Measurements from ENCODE around the gene PICALM. TPM values are rescaled to one million over a fixed set of nuclear protein-coding genes. Genes with fewer than 3 reads are reported as not detected.

Gene PICALM
- total and polyA plus RNA-seq, 10 of the 15 experiments (the other 5 are each of a cell fraction or from before 2014, with no cell fraction given), result 4.3 to 150 (median 41.8) TPM

DNA sequence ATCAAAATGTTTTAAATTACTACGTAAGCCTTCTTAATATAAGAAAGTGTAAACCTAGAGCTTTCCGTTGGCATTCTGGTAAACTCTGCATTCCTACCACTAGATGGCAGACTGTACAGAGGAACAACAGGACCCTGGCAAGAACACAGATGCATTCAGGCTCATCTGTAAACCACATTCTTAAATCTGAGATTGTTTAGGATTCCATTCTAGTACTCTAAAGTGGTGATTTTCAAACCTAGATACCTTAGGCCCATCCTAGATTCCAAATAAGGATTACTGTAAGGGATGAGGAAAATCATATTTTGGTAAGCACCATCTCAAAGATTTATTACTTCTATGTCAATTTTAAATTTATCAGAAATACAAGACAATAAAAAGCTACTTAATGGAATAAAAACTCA lies 26.9 kb downstream of the PICALM start:
- ChIA-PET POLR2A (interaction anchor here (0.6 to 4.2 kb wide), 5 partner anchors 12 to 176 kb away, joined by 3 to 20 read pairs (median 3); partner anchors contain the start of gene PICALM), RAD21 (ENCODE audit: unreplicated experiment) (interaction anchor here (0.5 to 4.5 kb wide), 37 partner anchors 9 to 251 kb away, joined by 3 to 77 read pairs (median 4); partner anchors contain the start of genes CCDC83, EED and PICALM), SMC1A (ENCODE audit: uncharacterized antibody, unreplicated experiment) (interaction anchor here (0.6 to 7.1 kb wide), 40 partner anchors 10 to 377 kb away, joined by 3 to 126 read pairs (median 5); partner anchors contain the start of gene PICALM), CTCF (interaction anchor here (0.6 to 6.0 kb wide), 42 partner anchors 9 to 258 kb away, joined by 3 to 154 read pairs (median 6); partner anchors contain the start of genes CCDC83 and PICALM)
- Histone ChIP-seq H3K36me3 (ENCODE audit: control insufficient read depth in 2 of 2, insufficient read depth in 2 of 2, low read length in 1 of 2) (no peaks in the 10 kb centered on the region; a peak in 3 of 4 replicates), H3K79me2 (ENCODE audit: control insufficient read depth, insufficient read depth, low read length) (peaks cover 94% of the 10 kb centered on the region), H3K27me3 (replicated peaks in 1 of 2; ENCODE audit: control insufficient read depth in 2 of 2, insufficient read depth in 2 of 2, low read length in 1 of 2) (no peaks in the 10 kb centered on the region), H3K4me1 (ENCODE audit: control insufficient read depth, insufficient read depth, low read length) (peaks cover 42% of the 10 kb centered on the region), H3K9ac (ENCODE audit: control insufficient read depth, insufficient read depth, low read length) (no peak overlapping the region), H3K4me3 (no peak overlapping the region), H3K9me3 (replicated peaks; ENCODE audit: control insufficient read depth, insufficient read depth, low read length) (no peaks in the 10 kb centered on the region), H3K27ac (ENCODE audit: control insufficient read depth, insufficient read depth) (no peak overlapping the region), H4K20me1 (ENCODE audit: control insufficient read depth, insufficient read depth) (no peaks in the 10 kb centered on the region), H3K4me2 (ENCODE audit: control insufficient read depth, insufficient read depth) (no peak overlapping the region), H2AFZ (ENCODE audit: control insufficient read depth, low read depth, low read length) (no peak overlapping the region)
- FAIRE-seq (peak; percentile 91), ATAC-seq (peak; percentile 83), DNase-seq (ENCODE audit: low read depth, low spot score) (peak; percentile 60)
- no TSS peak for BruUV-seq (replicated peaks)
- in situ Hi-C loops (cut with MboI), result loop anchor here (5.0 kb wide), 2 partner anchors 150 to 250 kb away; no protein-coding TSS in a partner anchor
- intact Hi-C loops (cut with micrococcal nuclease; ENCODE audit: unreplicated experiment), result loop anchor here (1.0 to 5.0 kb wide), 5 partner anchors 105 to 249 kb away; partner anchors contain the start of gene EED
- 0% methylated on average over 2 of the region's 2 CpGs for whole genome bisulfite sequencing (ENCODE audit: insufficient coverage, insufficient replicate concordance, low lambda C conversion rate, missing lambda C conversion rate)
- TF ChIP-seq, protein P1, sequence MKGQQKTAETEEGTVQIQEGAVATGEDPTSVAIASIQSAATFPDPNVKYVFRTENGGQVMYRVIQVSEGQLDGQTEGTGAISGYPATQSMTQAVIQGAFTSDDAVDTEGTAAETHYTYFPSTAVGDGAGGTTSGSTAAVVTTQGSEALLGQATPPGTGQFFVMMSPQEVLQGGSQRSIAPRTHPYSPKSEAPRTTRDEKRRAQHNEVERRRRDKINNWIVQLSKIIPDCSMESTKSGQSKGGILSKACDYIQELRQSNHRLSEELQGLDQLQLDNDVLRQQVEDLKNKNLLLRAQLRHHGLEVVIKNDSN (IDR thresholded peaks at IDR 0.05; ENCODE audit: borderline replicate concordance, extremely low read length, insufficient read depth, low read depth, low read length), result no peak
- peak; percentile 24; the same call in 1 of the 2 replicates for TF ChIP-seq IRF4 (IDR thresholded peaks at IDR 0.05; ENCODE audit: low read depth, low read length)
- TF ChIP-seq SRF (IDR thresholded peaks at IDR 0.05; ENCODE audit: low read depth in 2 of 2, low read length in 2 of 2), result no peak
- 0 out of 2 replicates have a peak, but pooled peaks have one; percentile 9 for TF ChIP-seq CREB1 (IDR thresholded peaks at IDR 0.05; ENCODE audit: low read depth)
- TF ChIP-seq SMAD5 (IDR thresholded peaks at IDR 0.05; ENCODE audit: low read depth), result no peak
- TF ChIP-seq, protein P2, sequence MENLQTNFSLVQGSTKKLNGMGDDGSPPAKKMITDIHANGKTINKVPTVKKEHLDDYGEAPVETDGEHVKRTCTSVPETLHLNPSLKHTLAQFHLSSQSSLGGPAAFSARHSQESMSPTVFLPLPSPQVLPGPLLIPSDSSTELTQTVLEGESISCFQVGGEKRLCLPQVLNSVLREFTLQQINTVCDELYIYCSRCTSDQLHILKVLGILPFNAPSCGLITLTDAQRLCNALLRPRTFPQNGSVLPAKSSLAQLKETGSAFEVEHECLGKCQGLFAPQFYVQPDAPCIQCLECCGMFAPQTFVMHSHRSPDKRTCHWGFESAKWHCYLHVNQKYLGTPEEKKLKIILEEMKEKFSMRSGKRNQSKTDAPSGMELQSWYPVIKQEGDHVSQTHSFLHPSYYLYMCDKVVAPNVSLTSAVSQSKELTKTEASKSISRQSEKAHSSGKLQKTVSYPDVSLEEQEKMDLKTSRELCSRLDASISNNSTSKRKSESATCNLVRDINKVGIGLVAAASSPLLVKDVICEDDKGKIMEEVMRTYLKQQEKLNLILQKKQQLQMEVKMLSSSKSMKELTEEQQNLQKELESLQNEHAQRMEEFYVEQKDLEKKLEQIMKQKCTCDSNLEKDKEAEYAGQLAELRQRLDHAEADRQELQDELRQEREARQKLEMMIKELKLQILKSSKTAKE (IDR thresholded peaks at IDR 0.05; ENCODE audit: low read depth, poor library complexity, severe bottlenecking), result peak; percentile 66
- TF ChIP-seq ZBED1 (IDR thresholded peaks at IDR 0.05; ENCODE audit: borderline replicate concordance), result no peak
- TF ChIP-seq TAF1 (IDR thresholded peaks at IDR 0.05; ENCODE audit: borderline replicate concordance, low read depth, low read length), result no peak
- TF ChIP-seq NR2C1 (IDR thresholded peaks at IDR 0.05), result no peak
- TF ChIP-seq RBBP5 (conservative IDR thresholded peaks at IDR 0.05), result no peak
- TF ChIP-seq ZNF24 (IDR thresholded peaks at IDR 0.05), result no peak
- TF ChIP-seq, protein P3, sequence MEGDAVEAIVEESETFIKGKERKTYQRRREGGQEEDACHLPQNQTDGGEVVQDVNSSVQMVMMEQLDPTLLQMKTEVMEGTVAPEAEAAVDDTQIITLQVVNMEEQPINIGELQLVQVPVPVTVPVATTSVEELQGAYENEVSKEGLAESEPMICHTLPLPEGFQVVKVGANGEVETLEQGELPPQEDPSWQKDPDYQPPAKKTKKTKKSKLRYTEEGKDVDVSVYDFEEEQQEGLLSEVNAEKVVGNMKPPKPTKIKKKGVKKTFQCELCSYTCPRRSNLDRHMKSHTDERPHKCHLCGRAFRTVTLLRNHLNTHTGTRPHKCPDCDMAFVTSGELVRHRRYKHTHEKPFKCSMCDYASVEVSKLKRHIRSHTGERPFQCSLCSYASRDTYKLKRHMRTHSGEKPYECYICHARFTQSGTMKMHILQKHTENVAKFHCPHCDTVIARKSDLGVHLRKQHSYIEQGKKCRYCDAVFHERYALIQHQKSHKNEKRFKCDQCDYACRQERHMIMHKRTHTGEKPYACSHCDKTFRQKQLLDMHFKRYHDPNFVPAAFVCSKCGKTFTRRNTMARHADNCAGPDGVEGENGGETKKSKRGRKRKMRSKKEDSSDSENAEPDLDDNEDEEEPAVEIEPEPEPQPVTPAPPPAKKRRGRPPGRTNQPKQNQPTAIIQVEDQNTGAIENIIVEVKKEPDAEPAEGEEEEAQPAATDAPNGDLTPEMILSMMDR (IDR thresholded peaks at IDR 0.05 in 2 of 3, conservative IDR thresholded peaks at IDR 0.05 in 1 of 3; ENCODE audit: control insufficient read depth in 2 of 3, extremely low read depth in 1 of 3, insufficient read depth in 1 of 3, low read depth in 3 of 3, low read length in 3 of 3), result peak; percentile 77 to 89 (median 81)
- no peak for TF ChIP-seq NFIC (IDR thresholded peaks at IDR 0.05; ENCODE audit: low read depth, low read length)
- no peak for TF ChIP-seq CHD2 (IDR thresholded peaks at IDR 0.05; ENCODE audit: borderline replicate concordance, low read depth, low read length)
- TF ChIP-seq CBFB (IDR thresholded peaks at IDR 0.05; ENCODE audit: low read depth), result 0 out of 2 replicates have a peak, but pooled peaks have one; percentile 51
- peak; percentile 89 for TF ChIP-seq SMC3 (IDR thresholded peaks at IDR 0.05; ENCODE audit: borderline replicate concordance, low read length)
- 0 out of 2 replicates have a peak, but pooled peaks have one; percentile 37 for TF ChIP-seq MEF2A (IDR thresholded peaks at IDR 0.05; ENCODE audit: insufficient read depth, low read depth, low read length)
- TF ChIP-seq RAD21 (IDR thresholded peaks at IDR 0.05; ENCODE audit: insufficient read depth, low read depth, low read length), result peak; percentile 97
- TF ChIP-seq PAX5 (IDR thresholded peaks at IDR 0.05; ENCODE audit: borderline replicate concordance, low read depth, low read length), result no peak
- TF ChIP-seq SMAD1 (IDR thresholded peaks at IDR 0.05; ENCODE audit: low read depth, partially characterized antibody), result no peak
- TF ChIP-seq HDAC6 (IDR thresholded peaks at IDR 0.05; ENCODE audit: unreplicated experiment), result no peak

Measured in GM12878 (cell line).